ENCODE data around the gene HTR2A.

The HTR2A gene

GRCh38 chr13:46881621-46882020 lies 15.2 kb downstream of the HTR2A start:
- Histone ChIP-seq H2BK12ac (ENCODE audit: low read length) (no peak overlapping the region), H3K4me3 (ENCODE audit: low read depth, low read length) (no peak overlapping the region), H3K79me1 (ENCODE audit: low read length) (no peaks in the 10 kb centered on the region), H4K8ac (ENCODE audit: low read depth, low read length) (no peak overlapping the region), H3K9ac (ENCODE audit: low read length) (no peak overlapping the region), H3K9me3 (ENCODE audit: insufficient read depth, low read depth, low read length) (no peaks in the 10 kb centered on the region), H3K4me2 (ENCODE audit: low read length) (no peak overlapping the region), H3K36me3 (ENCODE audit: control insufficient read depth in 1 of 2, insufficient read depth in 2 of 2, low read length in 2 of 2) (no peaks in the 10 kb centered on the region), H3K4ac (ENCODE audit: low read depth, low read length) (no peak overlapping the region), H3K4me1 (ENCODE audit: control insufficient read depth in 1 of 2, insufficient read depth in 2 of 2, low read length in 2 of 2) (no peaks in the 10 kb centered on the region), H2AK5ac (ENCODE audit: low read length) (no peak overlapping the region), H4K12ac (ENCODE audit: low read depth, low read length) (no peak overlapping the region), H2BK120ac (ENCODE audit: insufficient read depth, low read length, poor library complexity) (no peak overlapping the region), H4K91ac (ENCODE audit: low read depth, low read length) (no peak overlapping the region), H3K27me3 (ENCODE audit: insufficient read depth, low read length) (no peaks in the 10 kb centered on the region), H3K14ac (ENCODE audit: low read length) (no peak overlapping the region), H2BK5ac (ENCODE audit: low read depth, low read length, poor library complexity) (no peak overlapping the region), H3K79me2 (ENCODE audit: control insufficient read depth, insufficient read depth, low read length, poor library complexity) (no peaks in the 10 kb centered on the region), H2AFZ (ENCODE audit: insufficient read depth, low read length, poor library complexity) (no peak overlapping the region), H3K23ac (ENCODE audit: low read length) (no peak overlapping the region), H3K18ac (ENCODE audit: low read length) (no peak overlapping the region), H3K27ac (ENCODE audit: low read depth, low read length) (no peak overlapping the region)
- no CpG with 5 or more reads among the region's 2 CpGs for WGBS (ENCODE audit: extremely low coverage, insufficient coverage, insufficient read length)
- DNase-seq = no peak

- Histone ChIP-seq H4K8ac (ENCODE audit: low read depth, low read length) (no peak overlapping the region), H3K4ac (ENCODE audit: low read depth, low read length) (no peak overlapping the region), H2BK120ac (ENCODE audit: insufficient read depth, low read length, poor library complexity) (no peak overlapping the region), H3K79me2 (ENCODE audit: control insufficient read depth, insufficient read depth, low read length, poor library complexity) (no peaks in the 10 kb centered on the region), H3K14ac (ENCODE audit: low read length) (no peak overlapping the region), H3K4me2 (ENCODE audit: low read length) (no peak overlapping the region), H2AK5ac (ENCODE audit: low read length) (no peak overlapping the region), H3K23ac (ENCODE audit: low read length) (no peak overlapping the region), H3K27me3 (ENCODE audit: insufficient read depth, low read length) (no peaks in the 10 kb centered on the region), H2BK5ac (ENCODE audit: low read depth, low read length, poor library complexity) (no peak overlapping the region), H3K36me3 (ENCODE audit: control insufficient read depth in 1 of 2, insufficient read depth in 2 of 2, low read length in 2 of 2) (no peaks in the 10 kb centered on the region), H3K79me1 (ENCODE audit: low read length) (no peaks in the 10 kb centered on the region), H2AFZ (ENCODE audit: insufficient read depth, low read length, poor library complexity) (no peak overlapping the region), H2BK12ac (ENCODE audit: low read length) (no peak overlapping the region), H3K27ac (ENCODE audit: low read depth, low read length) (no peak overlapping the region), H3K9me3 (ENCODE audit: insufficient read depth, low read depth, low read length) (no peaks in the 10 kb centered on the region), H3K9ac (ENCODE audit: low read length) (no peak overlapping the region), H4K12ac (ENCODE audit: low read depth, low read length) (no peak overlapping the region), H4K91ac (ENCODE audit: low read depth, low read length) (no peak overlapping the region), H3K18ac (ENCODE audit: low read length) (no peak overlapping the region), H3K4me1 (ENCODE audit: control insufficient read depth in 1 of 2, insufficient read depth in 2 of 2, low read length in 2 of 2) (no peaks in the 10 kb centered on the region), H3K4me3 (ENCODE audit: low read depth, low read length) (no peak overlapping the region)
- DNase-seq = no peak
- no CpG with 5 or more reads among the region's 5 CpGs for WGBS (ENCODE audit: extremely low coverage, insufficient coverage, insufficient read length)
Observed at GRCh38 chr13:46874006-46874405, 22.8 kb downstream of the HTR2A start.

GRCh38 chr13:46871557-46871956 lies 25.3 kb downstream of the HTR2A start:
- DNase-seq = peak in 1 of 2 donors; percentile 8
- H4K8ac ChIP-seq (ENCODE audit: low read depth, low read length) = no peak overlapping the region
- no peak overlapping the region for H2AK5ac ChIP-seq (ENCODE audit: low read length)
- no peaks in the 10 kb centered on the region for H3K79me2 ChIP-seq (ENCODE audit: control insufficient read depth, insufficient read depth, low read length, poor library complexity)
- H3K9me3 ChIP-seq (ENCODE audit: insufficient read depth, low read depth, low read length) = no peaks in the 10 kb centered on the region
- no peak overlapping the region for H2BK120ac ChIP-seq (ENCODE audit: insufficient read depth, low read length, poor library complexity)
- H4K12ac ChIP-seq (ENCODE audit: low read depth, low read length) = no peak overlapping the region
- WGBS (ENCODE audit: extremely low coverage, insufficient coverage, insufficient read length) = no CpG with 5 or more reads among the region's 2 CpGs
- no peak overlapping the region for H3K23ac ChIP-seq (ENCODE audit: low read length)
- H3K27ac ChIP-seq (ENCODE audit: low read depth, low read length) = no peak overlapping the region
- no peak overlapping the region for H3K4me2 ChIP-seq (ENCODE audit: low read length)
- H3K4me1 ChIP-seq (ENCODE audit: control insufficient read depth in 1 of 2, insufficient read depth in 2 of 2, low read length in 2 of 2) = peaks cover 0 to 4% of the 10 kb centered on the region in 2 experiments
- H3K14ac ChIP-seq (ENCODE audit: low read length) = no peak overlapping the region
- no peak overlapping the region for H2BK12ac ChIP-seq (ENCODE audit: low read length)
- H2AFZ ChIP-seq (ENCODE audit: insufficient read depth, low read length, poor library complexity) = no peak overlapping the region
- H3K9ac ChIP-seq (ENCODE audit: low read length) = no peak overlapping the region
- H3K4ac ChIP-seq (ENCODE audit: low read depth, low read length) = no peak overlapping the region
- H3K36me3 ChIP-seq (ENCODE audit: control insufficient read depth in 1 of 2, insufficient read depth in 2 of 2, low read length in 2 of 2) = no peaks in the 10 kb centered on the region
- peaks cover 3% of the 10 kb centered on the region for H3K79me1 ChIP-seq (ENCODE audit: low read length)
- H3K18ac ChIP-seq (ENCODE audit: low read length) = no peak overlapping the region
- H3K4me3 ChIP-seq (ENCODE audit: low read depth, low read length) = no peak overlapping the region
- no peak overlapping the region for H4K91ac ChIP-seq (ENCODE audit: low read depth, low read length)
- H3K27me3 ChIP-seq (ENCODE audit: insufficient read depth, low read length) = no peaks in the 10 kb centered on the region
- H2BK5ac ChIP-seq (ENCODE audit: low read depth, low read length, poor library complexity) = no peak overlapping the region

GRCh38 chr13:46868091-46868490 lies 28.8 kb downstream of the HTR2A start:
- H2BK120ac ChIP-seq (ENCODE audit: insufficient read depth, low read length, poor library complexity) = no peak overlapping the region
- no peak overlapping the region for H3K14ac ChIP-seq (ENCODE audit: low read length)
- no peaks in the 10 kb centered on the region for H3K79me2 ChIP-seq (ENCODE audit: control insufficient read depth, insufficient read depth, low read length, poor library complexity)
- DNase-seq = no peak
- H3K9me3 ChIP-seq (ENCODE audit: insufficient read depth, low read depth, low read length) = no peaks in the 10 kb centered on the region
- no peaks in the 10 kb centered on the region for H3K27me3 ChIP-seq (ENCODE audit: insufficient read depth, low read length)
- H3K79me1 ChIP-seq (ENCODE audit: low read length) = peaks cover 4% of the 10 kb centered on the region
- H3K27ac ChIP-seq (ENCODE audit: low read depth, low read length) = no peak overlapping the region
- no peak overlapping the region for H2BK12ac ChIP-seq (ENCODE audit: low read length)
- no peak overlapping the region for H3K23ac ChIP-seq (ENCODE audit: low read length)
- no peak overlapping the region for H3K4ac ChIP-seq (ENCODE audit: low read depth, low read length)
- peaks cover 2 to 6% of the 10 kb centered on the region in 2 experiments for H3K4me1 ChIP-seq (ENCODE audit: control insufficient read depth in 1 of 2, insufficient read depth in 2 of 2, low read length in 2 of 2)
- H2AK5ac ChIP-seq (ENCODE audit: low read length) = no peak overlapping the region
- no peak overlapping the region for H3K4me2 ChIP-seq (ENCODE audit: low read length)
- no peak overlapping the region for H3K9ac ChIP-seq (ENCODE audit: low read length)
- WGBS (ENCODE audit: extremely low coverage, insufficient coverage, insufficient read length) = no CpG with 5 or more reads among the region's 2 CpGs
- no peak overlapping the region for H2BK5ac ChIP-seq (ENCODE audit: low read depth, low read length, poor library complexity)
- no peak overlapping the region for H4K12ac ChIP-seq (ENCODE audit: low read depth, low read length)
- H4K91ac ChIP-seq (ENCODE audit: low read depth, low read length) = no peak overlapping the region
- no peak overlapping the region for H3K18ac ChIP-seq (ENCODE audit: low read length)
- no peak overlapping the region for H3K4me3 ChIP-seq (ENCODE audit: low read depth, low read length)
- H3K36me3 ChIP-seq (ENCODE audit: control insufficient read depth in 1 of 2, insufficient read depth in 2 of 2, low read length in 2 of 2) = no peaks in the 10 kb centered on the region
- H2AFZ ChIP-seq (ENCODE audit: insufficient read depth, low read length, poor library complexity) = no peak overlapping the region
- no peak overlapping the region for H4K8ac ChIP-seq (ENCODE audit: low read depth, low read length)

All from trophoblast cell (in vitro differentiated cells and primary cell).